GM23338 (cell line): ENCODE data around the gene CNTROB.

Experiments
- CREB1 ChIP-seq: fragments of 250-450 bp; sonication (Bioruptor Pico); IDR thresholded peaks from 2 replicates; pipeline ENCODE4 v1.5.0; 2020; ENCODE audit warnings: low read depth, mild to moderate bottlenecking, moderate library complexity
- EZH2 ChIP-seq: fragments of 200-600 bp; sonication (generic); IDR thresholded peaks from one replicate; pipeline ENCODE4 v1.8.0; 2017; ENCODE audit warnings: antibody characterized with exemption, mild to moderate bottlenecking, low read depth; ENCODE audit not compliant: unreplicated experiment
- EZH2phosphoT487 ChIP-seq: fragments of 200-600 bp; sonication (generic); IDR thresholded peaks from one replicate; pipeline ENCODE4 v1.8.1; 2018; ENCODE audit warnings: antibody characterized with exemption; ENCODE audit not compliant: unreplicated experiment
- POLR2AphosphoS5 ChIP-seq: IDR thresholded peaks from 2 replicates; pipeline ENCODE4 v1.6.1; 2016; ENCODE audit warnings: antibody characterized with exemption, low read depth
- STAT1 ChIP-seq: IDR thresholded peaks from one replicate; pipeline ENCODE4 v1.6.1; 2016; ENCODE audit warnings: antibody characterized with exemption; ENCODE audit not compliant: unreplicated experiment
- TF ChIP-seq, protein P1 (sequence below), 2 experiments: fragments of 200-600 bp in 1 of 2; sonication (generic) in 1 of 2; conservative IDR thresholded peaks; 2 replicates each; pipeline versions ENCODE4 v1.5.1 to v1.6.1; 2016 to 2017; ENCODE audit warnings: antibody characterized with exemption in 2 of 2, low read depth in 2 of 2, mild to moderate bottlenecking in 2 of 2, moderate library complexity in 1 of 2
- TF ChIP-seq, protein P2 (sequence below): IDR thresholded peaks from one replicate; pipeline ENCODE4 v1.6.1; 2018; ENCODE audit warnings: antibody characterized with exemption; ENCODE audit not compliant: unreplicated experiment

DNA sequence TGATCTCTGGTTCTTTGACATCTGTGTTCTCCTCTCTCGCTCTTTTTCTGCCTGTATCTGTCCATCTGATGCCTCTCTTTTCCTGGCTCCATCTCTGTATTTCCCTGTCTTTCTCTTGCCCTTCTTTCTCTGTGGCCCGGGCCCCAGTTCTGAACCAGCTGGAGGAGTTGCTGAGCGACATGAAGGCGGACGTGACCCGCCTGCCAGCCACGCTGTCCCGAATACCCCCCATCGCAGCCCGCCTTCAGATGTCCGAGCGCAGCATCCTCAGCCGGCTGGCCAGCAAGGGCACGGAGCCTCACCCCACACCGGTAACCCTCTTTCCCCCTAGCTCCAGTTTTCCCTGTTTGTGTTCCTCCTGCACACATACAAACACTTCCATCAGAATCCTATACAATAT, 21.7 kb upstream of the CNTROB start:
- no peak for TF ChIP-seq EZH2
- TF ChIP-seq, protein P1, sequence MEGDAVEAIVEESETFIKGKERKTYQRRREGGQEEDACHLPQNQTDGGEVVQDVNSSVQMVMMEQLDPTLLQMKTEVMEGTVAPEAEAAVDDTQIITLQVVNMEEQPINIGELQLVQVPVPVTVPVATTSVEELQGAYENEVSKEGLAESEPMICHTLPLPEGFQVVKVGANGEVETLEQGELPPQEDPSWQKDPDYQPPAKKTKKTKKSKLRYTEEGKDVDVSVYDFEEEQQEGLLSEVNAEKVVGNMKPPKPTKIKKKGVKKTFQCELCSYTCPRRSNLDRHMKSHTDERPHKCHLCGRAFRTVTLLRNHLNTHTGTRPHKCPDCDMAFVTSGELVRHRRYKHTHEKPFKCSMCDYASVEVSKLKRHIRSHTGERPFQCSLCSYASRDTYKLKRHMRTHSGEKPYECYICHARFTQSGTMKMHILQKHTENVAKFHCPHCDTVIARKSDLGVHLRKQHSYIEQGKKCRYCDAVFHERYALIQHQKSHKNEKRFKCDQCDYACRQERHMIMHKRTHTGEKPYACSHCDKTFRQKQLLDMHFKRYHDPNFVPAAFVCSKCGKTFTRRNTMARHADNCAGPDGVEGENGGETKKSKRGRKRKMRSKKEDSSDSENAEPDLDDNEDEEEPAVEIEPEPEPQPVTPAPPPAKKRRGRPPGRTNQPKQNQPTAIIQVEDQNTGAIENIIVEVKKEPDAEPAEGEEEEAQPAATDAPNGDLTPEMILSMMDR (conservative IDR thresholded peaks at IDR 0.05; ENCODE audit: low read depth in 2 of 2) = no peak
- TF ChIP-seq EZH2phosphoT487 = no peak
- no peak for TF ChIP-seq CREB1 (CRISPR knock-in tag)
- TF ChIP-seq POLR2AphosphoS5 = no peak
- TF ChIP-seq, protein P2, sequence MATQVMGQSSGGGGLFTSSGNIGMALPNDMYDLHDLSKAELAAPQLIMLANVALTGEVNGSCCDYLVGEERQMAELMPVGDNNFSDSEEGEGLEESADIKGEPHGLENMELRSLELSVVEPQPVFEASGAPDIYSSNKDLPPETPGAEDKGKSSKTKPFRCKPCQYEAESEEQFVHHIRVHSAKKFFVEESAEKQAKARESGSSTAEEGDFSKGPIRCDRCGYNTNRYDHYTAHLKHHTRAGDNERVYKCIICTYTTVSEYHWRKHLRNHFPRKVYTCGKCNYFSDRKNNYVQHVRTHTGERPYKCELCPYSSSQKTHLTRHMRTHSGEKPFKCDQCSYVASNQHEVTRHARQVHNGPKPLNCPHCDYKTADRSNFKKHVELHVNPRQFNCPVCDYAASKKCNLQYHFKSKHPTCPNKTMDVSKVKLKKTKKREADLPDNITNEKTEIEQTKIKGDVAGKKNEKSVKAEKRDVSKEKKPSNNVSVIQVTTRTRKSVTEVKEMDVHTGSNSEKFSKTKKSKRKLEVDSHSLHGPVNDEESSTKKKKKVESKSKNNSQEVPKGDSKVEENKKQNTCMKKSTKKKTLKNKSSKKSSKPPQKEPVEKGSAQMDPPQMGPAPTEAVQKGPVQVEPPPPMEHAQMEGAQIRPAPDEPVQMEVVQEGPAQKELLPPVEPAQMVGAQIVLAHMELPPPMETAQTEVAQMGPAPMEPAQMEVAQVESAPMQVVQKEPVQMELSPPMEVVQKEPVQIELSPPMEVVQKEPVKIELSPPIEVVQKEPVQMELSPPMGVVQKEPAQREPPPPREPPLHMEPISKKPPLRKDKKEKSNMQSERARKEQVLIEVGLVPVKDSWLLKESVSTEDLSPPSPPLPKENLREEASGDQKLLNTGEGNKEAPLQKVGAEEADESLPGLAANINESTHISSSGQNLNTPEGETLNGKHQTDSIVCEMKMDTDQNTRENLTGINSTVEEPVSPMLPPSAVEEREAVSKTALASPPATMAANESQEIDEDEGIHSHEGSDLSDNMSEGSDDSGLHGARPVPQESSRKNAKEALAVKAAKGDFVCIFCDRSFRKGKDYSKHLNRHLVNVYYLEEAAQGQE = no peak
- no peak for TF ChIP-seq STAT1
